ENCODE results near the gene CEP112.

DNA sequence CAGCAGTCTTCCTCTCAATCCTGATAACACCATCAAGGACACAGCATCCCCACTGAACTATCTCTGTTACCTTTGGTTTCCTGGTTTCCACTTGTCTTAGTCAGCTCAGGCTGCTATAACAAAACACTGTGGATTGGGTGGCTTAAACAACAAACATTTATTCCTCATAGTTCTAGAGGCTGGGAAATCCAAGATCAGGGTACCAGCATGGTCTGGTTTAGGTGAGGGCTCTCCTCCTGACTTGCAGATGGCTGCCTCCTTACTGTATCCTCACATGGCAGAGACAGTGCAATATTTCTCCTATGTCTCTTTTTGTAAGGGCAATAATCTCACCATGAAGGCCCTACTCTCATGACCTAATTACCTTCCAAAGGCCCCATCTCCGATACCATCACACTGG, 527.2 kb downstream of the CEP112 start:
- TF ChIP-seq JUND (IDR thresholded peaks at IDR 0.05; ENCODE audit: borderline replicate concordance, low read depth, low read length) (no peak), JUND (tag; IDR thresholded peaks at IDR 0.05; ENCODE audit: borderline replicate concordance, low read depth, low read length) (no peak), EP300 (IDR thresholded peaks at IDR 0.05; ENCODE audit: low read length) (no peak), CHD2 (IDR thresholded peaks at IDR 0.05; ENCODE audit: low read depth, low read length) (no peak), NFE2 (IDR thresholded peaks at IDR 0.05; ENCODE audit: low read depth) (no peak), ZC3H4 (CRISPR knock-in tag; IDR thresholded peaks at IDR 0.05; ENCODE audit: borderline replicate concordance) (no peak), MED1 (CRISPR knock-in tag; IDR thresholded peaks at IDR 0.05; ENCODE audit: borderline replicate concordance) (no peak)
- TF ChIP-seq, protein P1, sequence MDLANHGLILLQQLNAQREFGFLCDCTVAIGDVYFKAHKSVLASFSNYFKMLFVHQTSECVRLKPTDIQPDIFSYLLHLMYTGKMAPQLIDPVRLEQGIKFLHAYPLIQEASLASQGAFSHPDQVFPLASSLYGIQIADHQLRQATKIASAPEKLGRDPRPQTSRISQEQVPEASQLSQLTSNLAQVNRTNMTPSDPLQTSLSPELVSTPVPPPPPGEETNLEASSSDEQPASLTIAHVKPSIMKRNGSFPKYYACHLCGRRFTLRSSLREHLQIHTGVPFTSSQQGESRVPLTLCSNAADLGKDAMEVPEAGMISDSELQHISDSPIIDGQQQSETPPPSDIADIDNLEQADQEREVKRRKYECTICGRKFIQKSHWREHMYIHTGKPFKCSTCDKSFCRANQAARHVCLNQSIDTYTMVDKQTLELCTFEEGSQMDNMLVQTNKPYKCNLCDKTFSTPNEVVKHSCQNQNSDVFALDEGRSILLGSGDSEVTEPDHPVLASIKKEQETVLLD (IDR thresholded peaks at IDR 0.05): no peak
- TF ChIP-seq, protein P2, sequence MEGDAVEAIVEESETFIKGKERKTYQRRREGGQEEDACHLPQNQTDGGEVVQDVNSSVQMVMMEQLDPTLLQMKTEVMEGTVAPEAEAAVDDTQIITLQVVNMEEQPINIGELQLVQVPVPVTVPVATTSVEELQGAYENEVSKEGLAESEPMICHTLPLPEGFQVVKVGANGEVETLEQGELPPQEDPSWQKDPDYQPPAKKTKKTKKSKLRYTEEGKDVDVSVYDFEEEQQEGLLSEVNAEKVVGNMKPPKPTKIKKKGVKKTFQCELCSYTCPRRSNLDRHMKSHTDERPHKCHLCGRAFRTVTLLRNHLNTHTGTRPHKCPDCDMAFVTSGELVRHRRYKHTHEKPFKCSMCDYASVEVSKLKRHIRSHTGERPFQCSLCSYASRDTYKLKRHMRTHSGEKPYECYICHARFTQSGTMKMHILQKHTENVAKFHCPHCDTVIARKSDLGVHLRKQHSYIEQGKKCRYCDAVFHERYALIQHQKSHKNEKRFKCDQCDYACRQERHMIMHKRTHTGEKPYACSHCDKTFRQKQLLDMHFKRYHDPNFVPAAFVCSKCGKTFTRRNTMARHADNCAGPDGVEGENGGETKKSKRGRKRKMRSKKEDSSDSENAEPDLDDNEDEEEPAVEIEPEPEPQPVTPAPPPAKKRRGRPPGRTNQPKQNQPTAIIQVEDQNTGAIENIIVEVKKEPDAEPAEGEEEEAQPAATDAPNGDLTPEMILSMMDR (IDR thresholded peaks at IDR 0.05 in 2 of 3, conservative IDR thresholded peaks at IDR 0.05 in 1 of 3; ENCODE audit: insufficient read depth in 2 of 3, low read depth in 1 of 3, low read length in 3 of 3): no peak
